Measurements from ENCODE around the gene ZNF227.

DNA sequence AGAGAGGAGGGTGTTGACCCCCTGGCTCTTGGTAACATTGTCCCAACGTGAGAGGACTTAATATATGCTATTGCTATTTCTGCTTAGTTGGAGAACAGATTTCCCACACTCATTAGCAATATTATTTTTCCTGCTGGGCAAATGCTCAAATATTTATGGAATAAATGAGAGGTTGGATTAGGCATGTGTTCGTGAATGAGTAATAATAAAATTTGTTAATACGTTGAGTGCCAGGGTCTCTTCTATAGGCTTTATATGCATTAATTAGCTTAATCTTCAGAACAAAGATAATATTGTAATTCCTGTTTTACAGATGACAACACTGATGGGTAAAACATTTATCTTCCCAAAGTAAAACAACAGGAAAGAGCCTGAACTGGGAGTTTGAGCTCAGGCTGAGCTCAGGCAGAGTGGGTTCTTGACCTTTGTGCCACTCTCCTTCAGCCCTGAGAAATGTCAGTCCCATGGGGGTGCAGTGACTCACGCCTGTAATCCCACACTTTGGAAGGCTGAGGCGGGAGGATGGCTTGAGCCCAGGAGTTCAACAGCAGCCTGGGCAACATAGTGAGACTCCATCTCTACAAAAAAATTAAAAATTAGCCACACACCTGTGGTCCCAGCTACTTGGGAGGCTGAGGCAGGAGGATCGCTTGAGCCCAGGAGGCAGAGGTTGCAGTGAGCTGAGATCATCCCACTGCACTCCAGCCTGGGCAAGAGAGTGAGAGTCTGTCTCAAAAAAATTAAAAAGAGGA lies 48.5 kb downstream of the ZNF227 start:
- TF ChIP-seq, protein P1, sequence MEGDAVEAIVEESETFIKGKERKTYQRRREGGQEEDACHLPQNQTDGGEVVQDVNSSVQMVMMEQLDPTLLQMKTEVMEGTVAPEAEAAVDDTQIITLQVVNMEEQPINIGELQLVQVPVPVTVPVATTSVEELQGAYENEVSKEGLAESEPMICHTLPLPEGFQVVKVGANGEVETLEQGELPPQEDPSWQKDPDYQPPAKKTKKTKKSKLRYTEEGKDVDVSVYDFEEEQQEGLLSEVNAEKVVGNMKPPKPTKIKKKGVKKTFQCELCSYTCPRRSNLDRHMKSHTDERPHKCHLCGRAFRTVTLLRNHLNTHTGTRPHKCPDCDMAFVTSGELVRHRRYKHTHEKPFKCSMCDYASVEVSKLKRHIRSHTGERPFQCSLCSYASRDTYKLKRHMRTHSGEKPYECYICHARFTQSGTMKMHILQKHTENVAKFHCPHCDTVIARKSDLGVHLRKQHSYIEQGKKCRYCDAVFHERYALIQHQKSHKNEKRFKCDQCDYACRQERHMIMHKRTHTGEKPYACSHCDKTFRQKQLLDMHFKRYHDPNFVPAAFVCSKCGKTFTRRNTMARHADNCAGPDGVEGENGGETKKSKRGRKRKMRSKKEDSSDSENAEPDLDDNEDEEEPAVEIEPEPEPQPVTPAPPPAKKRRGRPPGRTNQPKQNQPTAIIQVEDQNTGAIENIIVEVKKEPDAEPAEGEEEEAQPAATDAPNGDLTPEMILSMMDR (IDR thresholded peaks at IDR 0.05) = no peak
- TF ChIP-seq TCF7L2 (IDR thresholded peaks at IDR 0.05; ENCODE audit: low read depth, low read length) = no peak
